HG03045 (cell line): Measurements from ENCODE around the gene TFB1M.
A peak's percentile ranks its signal among the peaks of the same experiment; 100 is the strongest.
"Not testable (repeated sequence)": the region's sequence is repeated elsewhere in the genome, so short reads cannot be mapped to it uniquely, and the experiment has no call there.

ENCODE experiments used
- ATAC-seq: cut with Tn5 transposase; IDR thresholded peaks from one replicate; pipeline ENCODE4 v1.9.1; 2021; ENCODE audit warnings: mild to moderate bottlenecking, moderate library complexity; ENCODE audit not compliant: unreplicated experiment

TFB1M gene

DNA sequence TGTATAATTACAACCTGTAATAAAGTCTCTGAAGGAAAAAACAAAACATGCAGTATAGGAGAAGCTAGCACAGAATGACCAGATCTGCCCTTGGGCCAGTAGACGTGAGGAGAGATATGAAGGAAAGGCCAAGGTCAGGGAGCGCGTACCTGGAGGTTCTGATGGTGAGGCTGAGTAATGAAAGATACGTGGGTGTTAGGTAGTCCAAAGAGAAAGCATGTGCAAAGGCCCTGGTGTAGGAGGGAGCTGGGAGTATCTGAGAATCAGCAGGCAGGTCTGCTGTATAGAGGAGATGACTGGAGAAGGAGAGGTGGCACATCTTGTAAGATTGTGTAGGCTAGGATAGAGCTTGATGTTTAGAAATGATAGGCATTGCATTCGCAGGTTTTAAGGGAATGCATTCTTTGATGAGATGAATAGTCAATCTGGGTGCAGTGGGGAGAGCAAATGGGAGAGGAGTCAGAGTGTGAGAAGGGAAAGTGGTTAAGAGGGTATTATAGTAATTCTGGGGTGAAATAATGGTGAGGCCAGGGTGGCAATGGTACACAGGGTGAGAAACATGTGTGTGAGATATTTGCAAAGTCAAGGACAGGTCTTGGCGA lies 15.9 kb upstream of the TFB1M start:
- ATAC-seq = no peak

DNA sequence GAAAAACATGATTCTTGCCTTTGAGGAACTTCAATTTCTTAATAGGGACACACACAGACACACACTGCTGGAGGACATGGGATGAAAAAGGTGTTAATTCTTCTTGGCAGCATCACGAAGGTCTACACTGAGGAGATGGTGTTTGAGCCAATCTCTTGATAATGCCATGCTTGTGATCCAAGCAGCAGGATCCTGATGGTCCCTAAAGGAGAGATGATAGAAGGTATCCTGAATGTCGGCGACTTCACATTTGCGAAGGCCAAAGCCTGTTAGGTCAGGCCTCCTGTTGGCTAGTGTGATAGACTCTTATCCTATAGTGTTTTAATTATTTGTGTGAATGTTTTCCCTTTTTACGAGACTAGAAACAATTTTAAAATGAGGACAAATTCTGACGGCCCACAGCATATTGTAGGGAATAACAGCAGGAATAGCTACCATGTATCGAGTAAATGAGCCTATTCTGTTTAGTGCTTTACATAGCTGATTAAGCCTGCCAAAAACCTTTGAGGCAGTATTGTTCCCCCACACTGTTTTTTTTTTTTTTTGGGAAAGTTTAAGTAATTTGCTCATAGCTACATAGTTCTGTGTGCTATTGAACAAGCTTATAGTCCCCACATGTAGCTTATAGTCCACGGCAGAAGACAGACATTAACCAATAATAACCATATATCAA lies 15.3 kb upstream of the TFB1M start:
- no peak for ATAC-seq

DNA sequence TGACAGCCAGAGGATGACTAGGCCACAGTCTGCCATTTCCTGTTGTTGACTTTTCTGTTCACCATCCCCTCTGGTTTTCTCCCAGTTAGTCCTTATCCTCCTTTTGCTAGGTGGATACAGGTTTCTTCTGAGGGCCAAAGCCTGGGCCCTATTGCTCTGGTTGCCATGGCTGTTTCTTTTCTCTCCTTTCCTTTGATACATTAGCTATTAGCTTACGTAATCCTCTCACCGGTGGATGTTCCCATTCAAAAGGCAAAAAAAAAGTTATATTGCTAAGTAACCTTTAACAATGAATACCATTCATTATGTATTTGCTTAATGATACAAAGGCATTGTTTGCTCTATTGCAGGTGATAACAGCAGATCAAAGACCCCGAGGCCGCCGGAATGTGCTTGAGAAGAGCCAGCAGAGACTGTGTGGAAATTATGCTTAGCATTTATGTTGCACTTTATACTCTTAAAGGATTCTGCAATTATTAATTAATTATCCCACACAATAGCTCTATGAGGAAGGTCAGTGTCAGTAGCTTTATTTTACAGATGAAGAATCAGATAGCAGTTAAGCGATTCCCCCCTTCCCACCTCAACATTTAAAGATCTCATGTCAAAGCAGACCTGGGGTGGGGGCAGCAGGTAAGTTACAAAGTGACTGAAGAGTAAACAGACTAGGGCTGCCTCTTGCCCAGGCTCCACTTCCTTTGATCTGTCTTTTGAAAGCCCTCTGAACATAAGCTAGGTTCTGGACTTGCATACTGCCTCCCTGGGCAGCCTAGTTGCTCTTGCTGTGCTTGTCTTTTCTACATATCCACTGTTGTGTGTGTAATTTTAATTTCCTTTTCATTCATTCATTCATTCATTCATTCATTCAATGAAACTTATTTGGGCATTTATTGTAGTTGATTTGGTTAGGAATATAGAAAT lies 14.5 kb upstream of the TFB1M start:
- no peak for ATAC-seq

DNA sequence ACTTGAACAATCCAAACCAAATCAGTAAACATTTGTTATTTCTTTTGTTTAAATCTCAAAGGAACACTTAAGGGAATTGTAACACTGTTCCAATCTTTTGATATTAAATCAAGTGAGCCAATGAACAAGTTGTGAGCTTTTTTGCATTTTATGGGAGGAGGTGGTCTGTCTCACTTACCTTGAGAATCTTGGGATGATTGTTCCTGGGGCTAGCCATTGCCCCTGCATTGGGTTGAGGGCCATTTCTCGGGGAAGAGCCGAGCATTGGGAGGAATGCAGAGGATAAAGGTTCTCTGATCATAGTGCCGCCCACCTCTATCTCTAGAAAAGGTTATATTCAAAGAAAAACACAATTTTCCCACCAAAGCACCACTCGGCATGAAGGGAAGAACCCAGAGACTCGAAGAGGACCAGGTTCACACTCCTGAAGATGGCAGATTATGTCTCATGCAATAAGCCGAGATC lies 13.8 kb upstream of the TFB1M start:
- ATAC-seq = no peak

DNA sequence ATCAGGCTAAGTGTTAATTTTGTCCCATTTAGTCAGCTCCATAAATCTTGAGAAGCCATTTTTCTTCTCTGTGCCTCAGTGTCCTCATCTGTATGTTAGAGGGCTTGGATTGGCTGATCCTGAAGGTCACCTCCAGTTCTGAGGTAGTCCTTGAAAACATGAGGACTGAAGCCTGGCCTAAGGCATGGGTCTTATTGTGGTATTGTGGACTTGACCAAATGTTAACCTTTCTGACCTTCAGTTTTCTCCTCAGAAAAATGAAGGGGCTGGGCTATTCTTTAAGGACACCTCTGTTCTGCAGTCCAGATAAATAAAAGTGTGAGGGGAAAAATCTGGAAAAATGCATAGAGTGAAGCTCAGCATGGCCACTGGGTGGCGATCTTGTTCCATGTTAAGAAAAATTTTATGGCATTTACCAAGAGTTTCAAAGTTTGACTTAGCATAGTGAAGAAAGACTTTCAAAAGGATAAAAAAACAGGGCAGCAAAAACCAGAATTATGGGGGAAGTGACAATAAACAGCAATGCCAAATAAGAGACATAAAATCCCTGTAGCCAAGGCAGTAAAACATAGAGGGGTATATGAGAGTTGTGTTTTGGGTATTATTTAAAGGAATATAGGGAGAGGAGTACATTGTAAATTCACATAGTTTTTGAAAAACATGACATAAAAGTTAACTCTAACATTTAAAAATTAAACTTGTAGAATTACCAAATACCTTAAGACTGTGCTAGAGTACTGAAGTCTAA lies 13.2 kb upstream of the TFB1M start:
- peak; percentile 68 for ATAC-seq

DNA sequence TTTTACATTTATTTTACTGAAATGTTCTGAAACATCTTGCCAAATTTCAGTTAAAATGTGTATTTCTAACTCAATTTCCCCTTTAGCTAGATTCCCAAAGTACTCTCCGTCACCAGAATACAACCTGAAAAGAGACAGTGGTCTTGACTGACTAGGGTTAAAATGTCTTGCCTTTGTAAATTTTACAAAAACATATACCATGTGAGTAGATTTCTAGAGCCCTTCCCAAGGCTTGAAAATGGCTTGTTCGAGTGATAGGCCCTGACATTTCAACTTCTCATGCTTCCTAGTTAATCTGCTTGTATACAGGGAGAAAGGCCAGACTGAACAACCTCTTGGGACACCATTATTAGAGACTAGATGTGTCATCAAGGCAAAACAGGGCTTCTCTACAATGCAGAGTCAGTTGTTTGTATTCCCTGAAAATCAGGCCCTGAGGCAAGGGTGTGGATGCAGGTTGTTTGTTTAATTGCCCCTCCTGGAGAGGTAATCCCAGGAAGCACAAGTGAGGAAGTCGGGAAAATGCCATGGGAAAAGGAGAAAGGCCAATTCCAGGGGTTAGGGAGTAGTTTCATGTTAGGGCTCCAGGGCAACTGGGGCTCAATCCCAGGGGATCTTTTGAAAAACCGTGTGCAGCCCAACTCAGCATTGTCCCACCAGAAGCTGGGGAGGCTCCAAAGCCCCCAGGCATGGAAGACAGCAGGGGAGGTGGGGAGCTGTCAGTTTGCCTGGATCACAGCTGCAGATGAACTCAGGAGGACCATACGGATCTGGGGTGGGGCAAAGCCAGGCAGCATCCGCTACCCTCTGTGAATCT lies 11.6 kb upstream of the TFB1M start:
- no peak for ATAC-seq

DNA sequence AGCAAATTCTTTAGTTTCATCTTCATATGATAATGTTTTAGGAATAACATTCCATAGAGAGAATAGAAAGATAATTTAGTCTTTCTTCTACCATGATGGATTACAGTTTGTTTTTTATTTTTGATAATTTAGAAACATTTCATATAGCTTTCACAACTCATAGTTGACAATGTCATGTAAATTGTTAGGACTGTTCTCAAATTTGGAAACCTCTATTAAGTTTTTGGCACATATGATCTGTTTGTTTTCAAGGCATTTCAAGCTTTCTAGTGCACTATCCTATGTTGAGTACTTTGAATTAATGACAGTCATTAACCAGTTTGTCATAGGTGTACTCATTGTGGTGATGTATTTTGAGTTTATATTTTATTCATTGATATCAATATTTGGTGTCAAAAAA lies 10.7 kb upstream of the TFB1M start:
- no peak for ATAC-seq

DNA sequence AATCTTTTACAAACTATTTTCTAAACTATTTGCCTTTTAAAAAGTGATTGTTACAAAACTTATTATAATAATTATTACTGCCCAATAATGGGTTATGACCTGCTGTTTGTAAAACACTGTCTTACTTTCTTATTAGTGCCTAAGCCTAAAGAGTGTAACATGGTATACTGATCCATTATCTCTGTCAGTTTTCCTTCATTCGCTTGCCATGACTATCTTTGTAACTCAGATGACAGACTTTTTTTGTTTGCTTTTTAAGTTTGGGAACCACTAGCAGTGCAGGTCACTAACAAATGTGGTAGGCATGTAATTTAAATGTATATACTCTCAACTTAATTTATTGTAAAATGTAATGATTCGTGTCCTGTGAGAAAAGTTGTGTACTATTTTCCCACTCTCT lies 9.9 kb upstream of the TFB1M start:
- ATAC-seq = no peak

DNA sequence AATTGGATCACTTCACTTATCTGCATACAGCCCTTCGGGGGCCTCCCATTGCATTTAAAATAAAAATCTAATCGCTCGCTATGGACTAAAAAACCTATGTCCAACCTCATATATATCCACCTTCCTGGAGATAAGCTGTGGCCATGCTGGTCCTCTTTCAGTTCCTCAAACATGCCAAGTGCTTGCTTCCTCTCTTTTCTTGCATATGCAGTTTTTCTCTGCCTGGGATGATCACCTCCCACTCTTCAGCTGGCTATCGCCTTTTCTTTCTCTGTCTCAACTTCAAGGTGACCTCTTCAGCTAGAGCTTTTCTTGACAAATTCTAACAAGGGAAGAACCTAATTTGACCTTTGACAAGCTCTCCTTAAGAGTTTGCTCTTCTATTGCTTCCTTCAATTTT lies 5.6 kb upstream of the TFB1M start:
- peak; percentile 44 for ATAC-seq

DNA sequence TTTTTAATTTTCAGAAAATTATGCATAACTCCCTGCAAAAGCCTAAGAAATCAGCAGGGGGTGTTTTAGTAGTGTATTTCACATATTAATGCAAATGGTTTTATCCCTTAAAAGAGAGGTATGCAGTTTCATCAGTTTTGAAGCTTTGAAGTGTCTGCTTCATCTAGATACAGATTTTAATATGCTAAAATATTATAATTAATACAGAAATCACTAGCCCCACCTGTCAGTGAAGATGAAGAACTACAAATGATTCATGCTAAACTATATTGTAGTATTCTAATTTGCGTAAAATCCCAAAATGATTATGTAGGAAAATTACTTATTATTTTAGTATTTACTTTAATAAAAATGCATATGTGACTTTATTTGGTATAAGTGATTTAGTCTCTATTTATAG lies 2.9 kb upstream of the TFB1M start:
- ATAC-seq = no peak

DNA sequence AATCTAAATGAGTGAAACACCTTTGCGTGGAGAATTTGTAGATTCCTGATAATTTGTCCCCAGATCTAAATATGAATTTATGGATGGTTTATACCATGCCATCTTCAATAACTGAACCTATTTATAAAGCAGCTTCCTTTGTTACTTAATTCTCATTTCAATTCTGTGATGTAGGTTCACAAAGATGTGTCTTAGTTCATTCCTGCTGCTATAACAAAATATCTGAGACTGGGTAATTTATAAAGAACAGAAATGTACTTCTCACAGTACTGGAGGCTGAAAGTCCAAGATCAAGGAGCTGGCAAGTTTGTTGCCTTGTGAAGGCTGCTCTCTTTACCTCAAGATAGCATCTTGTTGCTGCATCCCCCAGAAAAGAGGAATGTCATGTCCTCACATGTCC lies 2.1 kb upstream of the TFB1M start:
- ATAC-seq = no peak

DNA sequence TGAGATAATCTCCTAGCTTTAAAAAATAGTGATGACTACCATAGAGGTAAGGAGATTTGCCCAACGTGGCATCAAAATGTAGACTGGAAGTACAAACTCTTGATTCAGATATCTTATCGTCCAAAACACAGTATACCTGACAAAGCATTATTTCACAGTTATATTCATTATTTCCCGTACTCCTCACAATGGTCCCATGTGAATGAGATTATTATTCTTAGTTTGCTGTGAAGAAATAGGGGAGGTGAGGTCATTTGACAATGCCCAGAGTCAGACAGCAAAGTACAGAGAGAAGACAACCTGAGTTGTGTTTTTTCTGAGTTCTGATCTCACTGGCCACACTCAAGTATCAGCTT lies 1.2 kb upstream of the TFB1M start:
- no peak for ATAC-seq

DNA sequence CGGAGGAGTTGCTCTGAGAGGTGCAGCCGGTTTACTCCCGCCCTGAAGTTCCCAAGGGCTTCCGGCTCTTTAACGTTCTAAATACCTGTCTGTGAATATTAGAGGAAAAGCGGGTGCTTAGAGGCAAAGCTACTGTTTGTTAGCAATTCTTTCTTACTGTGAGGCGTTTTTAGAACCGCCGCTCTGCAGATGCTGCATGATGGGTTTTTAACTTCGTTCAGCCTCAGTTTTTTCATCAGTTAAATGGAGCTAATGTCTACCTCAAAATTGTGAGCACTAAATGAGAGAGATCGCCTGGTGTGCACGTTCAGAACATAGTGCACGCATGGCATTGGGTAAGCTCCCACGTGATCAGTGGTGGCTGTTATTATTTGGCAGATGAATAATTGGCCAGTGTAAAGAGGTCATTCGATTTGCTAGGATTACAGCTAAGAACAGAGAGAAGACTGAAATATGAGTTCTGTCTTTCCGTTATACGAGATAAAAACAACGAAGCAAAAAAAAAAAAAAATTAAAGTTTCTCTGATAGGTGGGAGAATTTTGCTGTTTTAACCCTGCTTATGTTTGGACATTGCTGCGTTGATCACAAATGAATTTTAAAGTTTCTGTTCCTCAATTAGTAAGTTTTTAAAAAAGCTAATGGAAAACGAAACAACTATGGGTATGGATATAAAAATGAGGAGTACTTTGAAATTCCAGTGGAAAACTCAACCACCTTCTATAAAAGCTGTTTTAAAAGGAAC lies 660 bp upstream of the TFB1M start:
- peak; percentile 52 for ATAC-seq

DNA sequence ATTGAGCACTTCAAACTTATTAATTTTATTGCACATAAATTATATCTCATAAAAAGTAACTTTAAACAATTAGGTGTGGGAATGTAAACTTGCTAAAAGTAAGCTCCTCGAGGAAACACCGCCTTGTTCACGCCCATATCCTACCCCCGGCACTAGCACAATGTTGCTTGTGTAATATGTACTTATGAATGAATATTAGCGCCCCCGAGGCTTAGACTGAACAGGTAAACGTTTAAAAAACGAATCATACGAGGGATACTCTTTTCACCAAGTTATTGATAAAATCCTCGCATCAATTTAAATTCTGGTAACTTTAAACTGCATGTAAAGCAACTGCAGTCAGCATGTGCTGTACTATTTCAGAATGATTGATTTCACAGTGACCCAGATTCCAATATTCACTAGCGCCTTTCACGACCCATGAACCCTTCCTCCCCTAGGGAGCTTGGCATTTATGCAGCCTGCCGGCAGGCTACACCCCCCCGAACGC lies 637 bp downstream of the TFB1M start:
- peak; percentile 18 for ATAC-seq

DNA sequence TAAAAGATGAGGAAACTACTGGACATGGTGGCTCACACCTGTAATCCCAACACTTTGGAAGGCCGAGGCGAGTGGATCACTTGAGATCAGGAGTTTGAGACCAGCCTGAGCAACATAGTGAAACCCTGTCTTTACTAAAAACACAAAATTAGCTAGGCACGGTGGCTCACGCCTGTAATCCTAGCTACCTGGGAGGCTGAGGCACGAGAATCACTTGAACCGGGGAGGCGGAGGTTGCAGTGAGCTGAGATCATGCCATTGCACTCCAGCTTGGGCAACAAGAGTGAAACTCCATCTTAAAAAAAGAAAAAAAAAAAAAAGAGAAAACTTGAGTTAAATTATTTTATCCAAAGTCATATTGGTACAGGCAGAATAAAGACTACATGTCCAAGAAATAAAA lies 1.3 kb downstream of the TFB1M start:
- ATAC-seq = not testable (repeated sequence)

DNA sequence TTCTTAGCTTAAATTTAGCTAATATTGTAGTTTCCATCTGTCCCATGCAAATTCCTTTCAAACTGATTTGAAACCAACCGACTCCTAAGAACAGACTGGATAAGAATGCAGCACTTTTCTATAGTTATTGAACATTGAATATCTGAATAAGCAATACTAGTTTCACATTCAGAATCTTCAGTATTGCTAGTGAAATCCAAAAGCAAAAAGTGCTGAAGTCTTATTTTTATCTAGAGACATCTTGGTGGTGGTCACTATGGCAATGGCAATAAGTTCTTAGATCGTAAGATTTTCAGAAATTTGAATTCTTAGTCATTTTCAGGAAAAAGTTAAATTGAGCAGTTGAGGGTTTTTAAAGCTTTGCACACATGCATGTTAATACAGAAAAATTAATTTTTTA lies 2.7 kb downstream of the TFB1M start:
- ATAC-seq = no peak

DNA sequence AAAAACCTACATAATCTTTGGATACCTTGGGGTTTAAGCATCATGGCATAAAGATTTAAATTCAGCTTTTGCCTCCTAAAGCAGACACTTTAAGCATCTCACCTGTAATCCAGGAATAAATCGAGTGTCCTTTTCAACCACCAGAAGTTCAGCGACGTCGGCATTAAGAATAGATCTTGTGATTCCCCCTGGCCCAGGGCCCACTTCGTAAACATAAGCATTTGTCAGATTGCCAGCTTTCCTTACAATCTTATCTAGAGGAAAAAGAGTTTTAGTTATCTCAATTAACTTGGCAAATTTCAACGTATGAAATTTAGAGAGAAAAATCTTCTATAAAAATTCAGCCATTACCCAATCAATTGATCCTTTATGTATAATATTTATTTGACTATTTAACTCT lies 3.2 kb downstream of the TFB1M start:
- no peak for ATAC-seq

DNA sequence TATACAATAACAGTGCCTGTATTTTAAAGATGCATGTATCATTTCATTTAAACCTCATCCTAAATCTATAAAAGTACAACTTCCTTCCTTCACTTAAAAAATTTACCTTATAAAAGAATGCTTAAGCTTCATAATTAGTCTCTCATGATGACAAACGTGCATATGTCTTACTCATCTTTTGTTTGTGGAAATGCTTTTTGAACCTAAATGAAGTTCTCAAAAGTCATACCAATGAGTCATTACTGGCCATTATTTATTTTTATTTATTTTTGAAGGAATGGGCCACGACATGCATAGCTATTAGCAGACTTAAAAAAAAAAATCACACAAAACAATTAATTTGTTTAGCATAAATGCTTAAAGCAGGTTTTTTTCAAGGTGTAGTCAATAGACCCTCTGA lies 3.7 kb downstream of the TFB1M start:
- ATAC-seq = no peak

DNA sequence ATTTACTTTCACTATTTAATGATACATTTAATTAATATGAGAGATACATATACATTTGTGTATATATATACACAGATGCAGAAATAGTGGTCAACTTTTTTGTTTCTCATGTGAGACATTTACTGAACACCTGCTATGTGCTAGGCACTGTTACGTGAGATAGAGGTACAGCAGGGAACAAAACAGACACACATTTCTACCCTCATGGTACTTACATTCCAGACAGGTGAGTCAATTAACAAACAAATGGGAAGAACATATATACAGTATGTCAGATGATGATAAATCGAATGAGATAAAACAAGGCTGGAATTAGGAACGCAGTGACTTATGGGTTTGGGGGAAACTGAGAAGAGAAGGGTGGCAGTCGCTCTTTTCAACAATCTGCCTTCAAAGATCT lies 5.1 kb downstream of the TFB1M start:
- no peak for ATAC-seq

DNA sequence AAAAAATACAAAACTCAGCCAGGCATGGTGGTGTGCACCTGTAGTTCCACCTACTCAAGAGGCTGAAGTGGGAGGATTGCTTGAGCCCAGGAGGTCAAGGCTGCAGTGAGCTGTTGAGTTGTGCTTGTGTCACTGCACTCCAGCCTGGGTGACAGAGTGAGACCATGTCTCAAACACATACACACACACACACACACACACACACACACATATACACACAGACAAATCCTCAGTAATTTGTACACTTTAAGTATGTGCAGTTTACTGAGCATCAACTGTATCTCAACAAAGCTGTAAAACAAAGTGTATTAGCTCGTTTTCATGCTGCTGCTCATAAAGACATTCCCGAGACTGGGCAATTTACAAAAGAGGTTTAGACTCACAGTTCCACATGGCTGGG lies 7.3 kb downstream of the TFB1M start:
- ATAC-seq = no peak
